SKM-1 treated with dmso at 0.1 percent for 144 hours (cell line): ENCODE data around the gene UNC5C.

Experiments used
- DNase-seq: peaks from one replicate; lab custom pipeline; 2025; ENCODE audit not compliant: unreplicated experiment; lab: John Stamatoyannopoulos, UW

UNC5C gene

DNA sequence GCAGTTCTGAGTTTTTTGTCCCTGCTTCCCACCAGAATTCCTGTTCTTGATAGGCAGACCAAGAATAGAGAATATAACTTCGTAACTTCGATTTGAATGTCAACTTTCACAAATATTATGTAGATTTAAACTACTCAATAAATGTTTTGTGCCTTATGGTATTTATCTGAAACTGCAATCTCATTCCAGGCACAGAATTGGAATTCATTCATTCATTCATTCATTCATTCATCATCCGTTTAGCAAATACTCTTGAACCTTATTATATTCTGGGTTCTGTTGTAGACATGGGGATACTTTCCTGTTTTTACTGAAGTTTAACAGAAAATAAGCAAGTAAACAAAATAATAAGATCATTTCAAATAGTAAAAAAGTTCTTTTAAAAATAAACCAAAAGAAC is 324.4 kb downstream of the UNC5C start:
- no peak for DNase-seq

DNA sequence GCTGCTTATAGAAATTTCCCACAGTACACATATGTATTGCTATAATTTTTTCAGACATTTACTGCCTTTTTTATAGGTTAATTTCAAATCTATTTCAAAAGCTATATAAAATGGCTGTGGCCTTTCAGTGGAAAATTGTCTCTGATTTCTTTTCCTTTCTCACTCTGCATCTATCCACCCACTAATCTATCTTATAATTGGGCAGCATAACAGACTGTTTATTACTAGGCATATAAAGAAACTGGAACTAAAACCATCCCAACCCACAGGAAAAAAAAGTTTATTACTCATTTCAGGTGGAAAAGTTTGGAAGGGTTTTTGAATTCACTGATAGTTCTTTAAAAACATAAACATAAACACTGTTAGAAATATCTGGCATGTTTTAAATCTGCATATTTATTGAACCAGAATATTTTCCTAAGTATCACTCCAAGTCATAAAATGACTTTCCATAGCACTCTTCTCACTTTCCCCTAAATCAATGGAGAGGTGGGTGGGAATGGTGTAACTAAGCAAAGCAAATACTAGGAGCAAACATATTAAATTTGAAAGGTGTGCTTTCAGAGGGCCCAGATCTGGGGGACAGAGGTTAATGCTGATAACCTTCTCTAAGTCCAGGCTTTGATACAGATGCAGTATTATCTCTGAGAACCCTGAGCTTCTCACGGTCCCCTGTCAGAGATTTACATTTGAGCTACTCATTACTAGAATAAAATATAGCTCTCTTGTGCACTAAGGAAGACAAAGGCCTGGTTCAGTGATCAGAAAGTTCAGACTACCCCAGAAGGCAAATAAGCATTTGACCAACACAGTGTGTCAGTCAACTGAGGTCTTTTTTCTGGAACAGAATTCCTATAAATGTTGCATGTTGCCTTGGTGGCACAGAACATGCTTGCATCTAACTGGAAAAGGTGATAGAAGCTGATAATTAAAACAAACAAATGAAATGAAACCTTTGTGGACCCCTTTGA is 328.3 kb downstream of the UNC5C start:
- DNase-seq = no peak

- DNase-seq = no peak
These were observed 329.7 kb downstream of the UNC5C start for GRCh38 chr4:95219109-95219508.

DNA sequence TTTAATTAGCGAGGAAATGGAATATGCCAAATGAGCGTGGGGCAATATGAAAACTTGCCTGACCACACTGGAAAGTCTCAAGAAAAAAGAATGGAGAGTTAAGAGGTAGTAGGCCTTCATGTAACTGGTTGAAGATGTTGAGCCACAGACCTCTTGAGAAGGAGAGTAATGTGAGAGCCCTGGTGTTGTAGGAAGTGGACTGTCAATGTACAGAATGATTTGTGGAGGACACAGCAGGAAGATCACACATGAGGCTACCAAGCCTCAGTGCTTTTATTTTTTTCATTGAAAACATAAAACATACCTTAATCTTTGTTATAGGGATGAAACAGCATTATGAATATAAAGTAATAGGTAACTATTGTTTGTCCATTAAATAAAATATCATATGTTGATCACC is 331.6 kb downstream of the UNC5C start:
- no peak for DNase-seq

- no peak for DNase-seq
These were observed 332.1 kb downstream of the UNC5C start for GRCh38 chr4:95216636-95217035.

DNA sequence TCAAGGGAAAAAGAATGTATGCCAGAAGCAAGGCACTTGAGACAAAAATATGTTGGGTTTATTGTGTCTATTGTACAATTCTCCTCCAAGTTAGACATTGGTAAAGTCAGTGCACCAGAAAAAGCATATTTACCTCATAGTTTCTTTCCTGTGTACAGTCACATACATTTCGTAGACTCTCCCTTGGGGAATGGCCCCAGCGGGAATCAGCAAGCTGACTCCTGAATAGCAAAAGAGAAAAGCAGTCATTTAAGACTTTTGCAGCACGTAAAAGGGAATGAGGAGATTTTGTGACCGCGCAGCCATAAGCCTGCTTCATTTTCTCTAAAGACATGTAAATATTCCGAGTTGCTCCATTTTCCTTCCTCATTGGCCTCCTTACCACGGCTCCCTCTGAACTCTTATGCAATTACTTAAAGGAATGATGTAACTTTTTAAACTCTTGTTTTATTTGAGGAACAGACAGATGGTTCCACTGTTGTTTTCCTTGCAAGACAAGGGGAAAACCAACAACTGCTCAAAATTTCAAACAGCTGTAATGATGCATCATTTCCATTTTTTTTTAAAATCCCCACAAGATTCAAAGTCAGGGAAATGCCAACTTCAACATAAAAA is 332.7 kb downstream of the UNC5C start:
- DNase-seq = peak; percentile 97

GRCh38 chr4:95215043-95215442 is 333.7 kb downstream of the UNC5C start:
- no peak for DNase-seq

DNA sequence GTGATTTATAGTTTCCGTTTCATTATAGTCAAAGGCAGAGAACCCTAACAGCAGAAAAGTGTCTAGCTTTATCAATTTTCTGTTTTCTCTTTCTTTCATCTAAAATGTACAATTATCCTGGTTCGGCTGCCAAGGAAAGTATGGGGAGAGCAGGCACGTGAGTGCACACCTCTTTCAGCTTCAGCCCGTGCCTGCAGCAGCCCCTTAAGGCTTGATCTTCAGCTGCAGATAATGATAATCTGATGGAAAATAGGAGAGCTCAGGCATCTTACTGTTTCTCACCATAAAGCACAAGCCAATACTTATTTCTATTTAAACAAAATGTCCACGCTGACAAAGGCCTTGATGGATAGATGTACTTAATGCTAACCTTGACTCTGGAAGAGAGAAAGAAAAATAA is 334.4 kb downstream of the UNC5C start:
- DNase-seq = no peak

- no peak for DNase-seq
These were observed 335.4 kb downstream of the UNC5C start for GRCh38 chr4:95213366-95213765.

- DNase-seq = no peak
These were observed 336.1 kb downstream of the UNC5C start for GRCh38 chr4:95212692-95213091.

- DNase-seq = no peak
These were observed 338.8 kb downstream of the UNC5C start for GRCh38 chr4:95209927-95210326.

- no peak for DNase-seq
These were observed 343.9 kb downstream of the UNC5C start for GRCh38 chr4:95204873-95205272.

DNA sequence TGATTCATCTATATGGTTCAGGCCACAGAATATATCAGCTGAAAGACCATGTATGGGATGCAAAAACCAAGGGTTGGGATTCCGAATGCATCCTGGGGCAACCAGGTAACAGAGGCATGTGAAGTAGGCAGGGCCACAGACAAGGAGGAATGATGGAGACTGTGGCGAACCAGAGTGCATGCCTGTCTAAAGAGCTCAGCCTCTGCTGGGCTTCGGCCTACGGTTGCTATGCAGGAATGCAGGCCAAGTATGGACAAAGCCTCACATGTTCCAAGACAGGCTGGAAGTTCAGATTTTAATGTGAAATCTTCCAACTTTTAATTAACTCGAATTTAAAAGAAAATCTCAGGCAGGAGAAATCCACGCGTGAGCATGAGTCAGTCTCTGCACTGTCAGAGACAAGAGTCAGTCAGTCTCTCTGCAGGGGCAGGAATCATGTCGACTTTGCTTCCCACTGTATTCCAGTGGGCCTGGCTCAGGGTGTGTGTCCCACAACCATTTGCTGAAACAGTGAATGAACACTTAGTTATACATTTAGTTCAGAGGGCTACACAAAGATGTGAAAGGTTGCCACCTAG is 344.4 kb downstream of the UNC5C start:
- DNase-seq = no peak

DNA sequence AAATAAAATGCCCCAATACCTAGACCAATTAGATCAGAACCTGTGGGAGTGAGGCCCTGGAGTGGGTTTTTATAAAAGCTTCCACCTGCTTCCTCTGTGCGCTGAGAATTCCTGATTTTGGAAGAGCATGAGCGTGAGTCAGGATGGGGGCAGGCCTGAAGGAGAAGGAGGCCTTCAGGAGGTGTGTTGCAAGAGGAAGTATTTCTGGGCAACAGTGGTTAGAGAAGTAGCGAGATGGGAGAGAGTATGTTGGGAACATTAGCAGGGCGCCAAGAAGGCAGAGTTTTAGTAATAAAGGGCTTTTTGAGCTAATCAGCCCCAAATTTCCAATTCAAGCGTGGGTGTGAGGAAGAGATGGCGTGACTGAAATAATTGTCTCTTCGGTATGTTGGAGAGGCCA is 349.8 kb downstream of the UNC5C start:
- DNase-seq = no peak

DNA sequence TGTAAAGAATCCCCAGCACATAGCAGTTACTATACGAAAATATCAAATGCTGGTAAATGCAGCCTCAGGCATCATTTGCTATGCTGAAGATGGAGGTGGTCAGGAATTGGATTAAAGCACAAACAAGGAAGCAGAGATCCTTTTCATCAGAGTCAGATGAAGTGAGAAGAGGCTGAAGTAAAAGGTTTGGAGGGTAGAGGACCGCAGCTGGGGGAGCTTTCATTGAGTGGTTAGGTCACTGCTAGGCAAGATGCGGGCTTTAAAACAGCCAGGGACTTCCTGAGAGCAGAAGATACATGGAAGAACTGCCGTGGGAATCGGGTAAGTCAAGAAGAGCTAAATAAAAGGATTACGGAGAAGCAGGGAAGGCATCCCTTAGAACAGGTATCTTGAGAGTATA is 351.4 kb downstream of the UNC5C start:
- no peak for DNase-seq

DNA sequence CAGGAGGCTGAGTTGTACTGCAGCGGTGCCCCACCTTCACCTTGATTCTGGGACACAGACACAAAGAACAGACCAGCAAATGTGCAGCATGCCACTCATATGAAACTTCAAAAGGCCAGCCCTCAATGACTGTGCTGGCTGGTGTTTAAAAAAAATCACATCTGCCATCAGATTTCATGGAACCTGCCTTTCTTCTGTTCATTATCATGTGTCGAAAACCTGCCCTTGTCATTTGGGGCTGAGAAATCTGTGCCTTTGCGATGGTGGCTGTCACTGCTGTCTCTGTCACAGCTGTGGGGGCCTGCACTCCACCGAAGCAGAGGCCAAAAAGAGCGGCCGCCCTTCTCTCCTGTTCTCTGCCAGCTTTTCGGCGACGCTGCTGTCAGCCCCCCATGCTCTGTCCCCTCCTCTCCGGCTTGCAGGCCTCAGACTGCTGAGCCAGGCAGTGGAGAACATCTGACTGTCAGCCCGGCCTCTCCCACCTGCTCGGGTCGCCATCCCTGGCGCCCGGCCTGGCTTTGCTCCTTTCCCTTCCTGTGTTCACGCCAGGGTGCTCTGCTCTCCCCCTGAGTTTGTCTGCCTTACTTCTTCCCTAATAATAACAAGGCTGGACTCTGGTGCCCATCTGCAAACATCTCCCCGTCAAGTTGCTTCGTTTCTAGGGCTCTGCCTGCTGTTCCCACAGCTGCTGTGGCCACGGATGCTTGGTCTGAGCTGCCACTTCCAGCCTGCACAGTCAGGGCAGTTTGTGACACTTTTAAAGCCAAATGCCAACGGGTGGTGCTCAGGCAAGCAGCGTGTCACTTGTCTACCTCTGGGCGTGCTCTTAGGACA is 355.2 kb downstream of the UNC5C start:
- DNase-seq = no peak

DNA sequence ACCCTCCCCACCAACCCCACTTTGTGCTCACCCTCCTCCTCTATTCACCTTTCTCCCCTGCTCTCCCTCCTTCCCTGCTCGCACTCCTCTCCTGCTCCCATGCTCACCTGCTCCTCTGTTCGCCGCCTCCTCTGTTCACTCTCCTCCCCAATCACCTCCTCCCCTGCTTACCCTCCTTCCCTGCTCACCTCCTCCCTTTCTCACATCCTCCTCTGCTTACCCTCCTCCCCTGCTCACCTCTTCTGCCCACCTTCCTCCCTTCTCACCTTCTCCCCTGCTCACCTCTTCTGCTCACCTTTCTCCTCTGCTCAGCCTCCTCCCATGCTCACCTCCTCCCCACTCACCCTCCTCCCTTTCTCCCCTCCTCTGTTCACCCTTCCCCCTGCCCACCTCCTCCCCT is 357.2 kb downstream of the UNC5C start:
- no peak for DNase-seq

DNA sequence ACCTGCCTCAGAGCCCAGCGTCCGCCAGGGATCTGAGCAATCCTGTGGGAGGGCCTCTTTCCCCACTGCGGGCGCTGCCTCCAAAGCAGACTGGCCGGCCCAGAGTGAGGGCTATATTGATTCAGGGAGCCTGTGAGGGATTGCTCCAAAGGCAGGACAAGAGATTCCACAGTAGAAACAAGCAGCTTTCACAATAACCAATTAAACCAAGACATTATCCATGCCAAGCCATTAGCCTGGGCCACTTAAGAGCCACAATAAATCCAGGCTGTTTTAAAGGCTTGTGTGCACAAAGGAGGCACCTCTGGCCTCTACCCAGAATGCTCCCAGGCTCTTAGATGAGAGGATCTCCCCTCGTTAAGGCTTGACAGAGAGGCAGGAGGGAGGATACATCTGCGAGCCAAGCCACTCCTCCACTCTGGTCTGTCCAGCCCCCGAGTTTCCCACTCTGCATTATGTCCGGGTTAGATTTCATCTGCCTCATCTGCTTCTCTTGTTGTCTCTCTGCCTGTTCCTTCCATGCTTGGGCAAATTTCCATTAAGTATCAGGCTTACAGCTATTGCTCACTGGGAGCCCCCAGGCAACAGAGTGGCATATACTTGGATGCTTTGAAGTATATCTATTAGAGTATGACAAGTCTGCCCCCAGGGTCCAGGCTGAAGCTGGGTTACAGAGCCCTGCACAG is 357.9 kb downstream of the UNC5C start:
- DNase-seq = no peak

DNA sequence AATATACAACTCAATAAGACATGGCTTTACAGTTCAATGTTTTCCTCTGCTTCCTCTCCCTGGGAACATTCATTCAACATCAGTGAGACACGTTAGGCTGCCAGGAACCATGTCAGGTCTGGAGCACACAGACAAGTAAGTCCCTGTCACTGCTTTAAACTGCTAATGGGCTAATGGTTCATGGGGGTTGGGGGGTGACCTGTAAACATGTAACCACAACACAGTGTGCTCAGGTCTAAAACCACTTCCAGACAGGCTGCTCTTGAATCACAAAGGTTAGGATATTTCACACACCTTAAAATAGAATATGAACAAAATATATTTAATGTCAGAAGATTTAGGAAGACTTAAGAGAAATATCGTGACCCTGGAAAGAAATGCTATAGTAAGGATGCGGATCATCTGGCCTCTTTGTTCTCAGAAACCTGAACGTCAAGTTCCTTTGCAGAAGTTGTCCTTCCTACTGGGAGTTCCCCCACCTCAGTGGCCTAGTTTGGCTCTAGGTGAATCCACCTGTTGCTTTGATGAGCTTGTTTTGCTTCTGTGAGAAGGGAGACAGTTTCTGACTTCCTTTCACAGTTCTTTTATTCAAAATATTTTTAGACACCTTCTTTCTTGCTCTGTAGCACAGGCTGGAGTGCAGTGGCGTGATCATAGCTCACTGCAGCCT is 359.9 kb downstream of the UNC5C start:
- DNase-seq = no peak

- DNase-seq = no peak
These were observed 362.1 kb downstream of the UNC5C start for GRCh38 chr4:95186666-95187065.
